ENCODE measurements around the gene P2RX6.

DNA sequence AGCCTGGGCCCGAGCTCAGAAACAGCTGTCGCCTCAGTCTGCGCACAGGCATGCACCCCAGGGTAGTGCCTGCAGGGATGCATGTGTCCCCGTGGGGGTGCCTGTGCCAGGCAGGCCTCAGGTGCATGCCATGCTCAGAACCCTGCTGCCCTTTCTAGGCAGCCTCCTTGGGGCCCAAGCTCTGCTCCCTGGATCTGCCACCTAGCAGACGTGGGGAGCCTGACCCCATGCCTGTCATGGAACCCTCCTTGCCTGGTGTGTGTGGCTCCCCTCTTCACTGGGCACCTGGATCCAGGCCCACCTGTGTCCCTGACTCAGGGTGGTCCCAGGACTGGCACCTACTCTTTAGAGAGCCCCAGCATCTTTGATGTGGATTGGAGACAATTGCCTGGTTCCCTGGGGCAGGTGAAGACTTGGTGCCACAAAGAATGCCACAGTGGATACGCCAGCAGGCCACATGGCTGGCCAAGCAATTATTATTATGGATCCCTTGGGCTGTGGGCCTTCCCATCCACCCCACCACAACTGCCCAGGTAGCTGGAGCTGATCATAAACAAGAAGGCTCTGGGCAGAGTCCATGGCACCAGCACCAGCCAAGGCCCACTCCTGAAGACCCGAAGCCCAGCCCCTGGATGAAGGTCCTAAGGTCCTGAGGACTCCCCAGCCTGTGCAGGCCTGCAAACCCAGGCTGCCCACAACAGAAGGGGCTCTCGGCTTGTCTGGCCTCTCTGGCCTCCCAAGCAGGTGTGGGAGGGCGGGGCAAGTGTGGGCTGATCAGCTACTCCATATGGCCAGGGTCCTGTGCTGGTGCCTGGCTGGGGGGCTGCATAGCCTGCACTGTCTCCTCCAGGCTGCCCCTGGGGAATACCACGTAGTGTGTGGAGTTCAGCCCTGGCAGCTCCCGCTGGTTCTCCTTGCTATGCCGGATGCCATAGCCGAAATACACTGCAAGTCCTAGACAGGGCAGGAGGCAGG, 13.6 kb downstream of the P2RX6 start:
- TF ChIP-seq POLR2AphosphoS5 (IDR thresholded peaks at IDR 0.05; ENCODE audit: low read depth, low read length) = no peak
- no peak for TF ChIP-seq TAF1 (IDR thresholded peaks at IDR 0.05; ENCODE audit: borderline replicate concordance, insufficient read depth, low read length)
- TF ChIP-seq SIN3A (IDR thresholded peaks at IDR 0.05; ENCODE audit: borderline replicate concordance, insufficient read depth, low read length) = no peak
- TF ChIP-seq, protein P1, sequence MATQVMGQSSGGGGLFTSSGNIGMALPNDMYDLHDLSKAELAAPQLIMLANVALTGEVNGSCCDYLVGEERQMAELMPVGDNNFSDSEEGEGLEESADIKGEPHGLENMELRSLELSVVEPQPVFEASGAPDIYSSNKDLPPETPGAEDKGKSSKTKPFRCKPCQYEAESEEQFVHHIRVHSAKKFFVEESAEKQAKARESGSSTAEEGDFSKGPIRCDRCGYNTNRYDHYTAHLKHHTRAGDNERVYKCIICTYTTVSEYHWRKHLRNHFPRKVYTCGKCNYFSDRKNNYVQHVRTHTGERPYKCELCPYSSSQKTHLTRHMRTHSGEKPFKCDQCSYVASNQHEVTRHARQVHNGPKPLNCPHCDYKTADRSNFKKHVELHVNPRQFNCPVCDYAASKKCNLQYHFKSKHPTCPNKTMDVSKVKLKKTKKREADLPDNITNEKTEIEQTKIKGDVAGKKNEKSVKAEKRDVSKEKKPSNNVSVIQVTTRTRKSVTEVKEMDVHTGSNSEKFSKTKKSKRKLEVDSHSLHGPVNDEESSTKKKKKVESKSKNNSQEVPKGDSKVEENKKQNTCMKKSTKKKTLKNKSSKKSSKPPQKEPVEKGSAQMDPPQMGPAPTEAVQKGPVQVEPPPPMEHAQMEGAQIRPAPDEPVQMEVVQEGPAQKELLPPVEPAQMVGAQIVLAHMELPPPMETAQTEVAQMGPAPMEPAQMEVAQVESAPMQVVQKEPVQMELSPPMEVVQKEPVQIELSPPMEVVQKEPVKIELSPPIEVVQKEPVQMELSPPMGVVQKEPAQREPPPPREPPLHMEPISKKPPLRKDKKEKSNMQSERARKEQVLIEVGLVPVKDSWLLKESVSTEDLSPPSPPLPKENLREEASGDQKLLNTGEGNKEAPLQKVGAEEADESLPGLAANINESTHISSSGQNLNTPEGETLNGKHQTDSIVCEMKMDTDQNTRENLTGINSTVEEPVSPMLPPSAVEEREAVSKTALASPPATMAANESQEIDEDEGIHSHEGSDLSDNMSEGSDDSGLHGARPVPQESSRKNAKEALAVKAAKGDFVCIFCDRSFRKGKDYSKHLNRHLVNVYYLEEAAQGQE (IDR thresholded peaks at IDR 0.05; ENCODE audit: insufficient read depth in 1 of 2, low read depth in 2 of 2, low read length in 2 of 2) = no peak
